ENCODE results near the gene SNTG2. TPM values are rescaled to one million over a fixed set of nuclear protein-coding genes. Genes with fewer than 3 reads are reported as not detected.

Gene SNTG2
- total RNA-seq, 4 donors from 2014 or later: 1.7 to 5.9 (median 2.0) TPM; not detected in 1

- intact Hi-C loops (cut with DNase I): no loop called here
- WGBS, 2 donors: 53 to 58% methylated on average over 8 of the region's 8 CpGs
- Histone ChIP-seq H3K4me3 (no peak overlapping the region), H3K4me1 (no peaks in the 10 kb centered on the region), H3K36me3 (no peaks in the 10 kb centered on the region), H3K27me3 (peaks cover 0 to 3% (median 0%) of the 10 kb centered on the region in 4 donors), H3K9me3 (no peaks in the 10 kb centered on the region), H3K27ac (no peak overlapping the region)
- no peak for TF ChIP-seq POLR2A (IDR thresholded peaks at IDR 0.05)
- no peak for TF ChIP-seq CTCF (IDR thresholded peaks at IDR 0.05)
- no peak for DNase-seq
Measured at GRCh38 chr2:923832-924601, 26.6 kb upstream of the SNTG2 start.

- no peaks in the 10 kb centered on the region for H3K4me1 ChIP-seq
- H3K36me3 ChIP-seq: no peaks in the 10 kb centered on the region
- WGBS, 2 donors: 41 to 47% methylated on average over 5 of the region's 5 CpGs
- H3K9me3 ChIP-seq: no peaks in the 10 kb centered on the region
- TF ChIP-seq CTCF (IDR thresholded peaks at IDR 0.05) (no peak), POLR2A (IDR thresholded peaks at IDR 0.05) (no peak)
- DNase-seq: no peak
- H3K27me3 ChIP-seq: no peaks in the 10 kb centered on the region
- no peak overlapping the region for H3K4me3 ChIP-seq
- intact Hi-C loops (cut with DNase I): no loop called here
- no peak overlapping the region for H3K27ac ChIP-seq
Measured at GRCh38 chr2:924701-925100, 25.9 kb upstream of the SNTG2 start.

DNA sequence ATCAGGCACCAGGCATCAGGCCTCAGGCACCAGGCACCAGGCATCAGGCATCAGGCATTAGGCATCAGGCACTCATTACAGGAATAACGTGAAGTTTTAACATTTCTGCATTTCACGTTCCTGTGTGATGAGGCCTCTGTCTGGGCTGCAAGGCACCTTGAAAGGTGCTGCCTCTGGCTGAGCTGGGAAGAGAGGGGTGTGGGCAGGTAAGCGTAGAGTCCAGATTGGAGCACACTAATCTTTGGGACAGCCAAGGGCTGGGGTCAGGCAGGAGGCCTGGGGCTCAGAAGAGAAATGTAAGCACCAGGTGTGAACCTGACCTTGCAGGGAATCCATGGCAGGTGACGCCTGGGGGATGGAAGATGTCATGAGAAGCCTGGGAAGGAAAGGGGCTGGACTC lies 25.3 kb upstream of the SNTG2 start:
- Histone ChIP-seq H3K4me1 (no peaks in the 10 kb centered on the region), H3K36me3 (no peaks in the 10 kb centered on the region), H3K4me3 (no peak overlapping the region), H3K27me3 (no peaks in the 10 kb centered on the region), H3K9me3 (no peaks in the 10 kb centered on the region), H3K27ac (no peak overlapping the region)
- WGBS, 2 donors: 57 to 73% methylated on average over 4 of the region's 4 CpGs
- no peak for TF ChIP-seq CTCF (IDR thresholded peaks at IDR 0.05)
- TF ChIP-seq POLR2A (IDR thresholded peaks at IDR 0.05): no peak
- intact Hi-C loops (cut with DNase I): no loop called here
- no peak for DNase-seq

- 64 to 81% methylated on average over 8 of the region's 8 CpGs for WGBS, 2 donors
- intact Hi-C loops (cut with DNase I): no loop called here
- Histone ChIP-seq H3K27ac (no peak overlapping the region), H3K36me3 (no peaks in the 10 kb centered on the region), H3K4me1 (no peaks in the 10 kb centered on the region), H3K9me3 (no peaks in the 10 kb centered on the region), H3K4me3 (no peak overlapping the region), H3K27me3 (no peaks in the 10 kb centered on the region)
- DNase-seq: no peak
- TF ChIP-seq POLR2A (IDR thresholded peaks at IDR 0.05) (no peak), CTCF (IDR thresholded peaks at IDR 0.05) (no peak)
Measured at GRCh38 chr2:925711-926110, 24.9 kb upstream of the SNTG2 start.

GRCh38 chr2:926259-926793 lies 24.3 kb upstream of the SNTG2 start:
- no peak overlapping the region for H3K4me3 ChIP-seq
- WGBS, 2 donors: 75 to 89% methylated on average over 11 to 12 of the region's 12 CpGs

More at GRCh38 chr2:926259-926793, 24.3 kb upstream of the SNTG2 start:
- no peak for DNase-seq
- Histone ChIP-seq H3K27me3 (no peaks in the 10 kb centered on the region), H3K4me1 (no peaks in the 10 kb centered on the region), H3K27ac (no peak overlapping the region), H3K36me3 (no peaks in the 10 kb centered on the region), H3K9me3 (no peaks in the 10 kb centered on the region)
- intact Hi-C loops (cut with DNase I): no loop called here
- TF ChIP-seq CTCF (IDR thresholded peaks at IDR 0.05) (no peak), POLR2A (IDR thresholded peaks at IDR 0.05) (no peak)

Measured in esophagus squamous epithelium (tissue), 5 donors.